Hepatocyte (in vitro differentiated cells): Measurements from ENCODE around the gene DDX11. TPM values are rescaled to one million over a fixed set of nuclear protein-coding genes. Genes with fewer than 3 reads are reported as not detected.

Experiments used
- DNase-seq: peaks from one replicate; pipeline ENCODE4 v3.0.0-alpha.2; 2016; ENCODE audit warnings: low spot score
- H2AFZ ChIP-seq: fragments of 200-600 bp; sonication (generic); 2 replicates; pipeline ENCODE4 v1.6.0; 2016; ENCODE audit warnings: antibody characterized with exemption, mild to moderate bottlenecking
- H3K27ac ChIP-seq: fragments of 200-600 bp; sonication (generic); 2 replicates; pipeline ENCODE4 v1.5.1; 2016; ENCODE audit warnings: mild to moderate bottlenecking
- H3K27me3 ChIP-seq: fragments of 200-600 bp; sonication (generic); 2 replicates; pipeline ENCODE4 v1.6.1; 2016
- H3K36me3 ChIP-seq: fragments of 200-600 bp; sonication (generic); replicated peaks from 2 replicates; pipeline ENCODE4 v1.5.1; 2016; ENCODE audit warnings: low read depth; ENCODE audit not compliant: insufficient read depth
- H3K4me1 ChIP-seq: fragments of 200-600 bp; sonication (generic); 2 replicates; pipeline ENCODE4 v1.5.1; 2016; ENCODE audit warnings: mild to moderate bottlenecking, moderate library complexity; ENCODE audit not compliant: insufficient read depth
- H3K4me2 ChIP-seq: fragments of 200-600 bp; sonication (generic); 2 replicates; pipeline ENCODE4 v1.6.0; 2016
- H3K4me3 ChIP-seq: fragments of 200-600 bp; sonication (generic); 2 replicates; pipeline ENCODE4 v1.5.1; 2016; ENCODE audit warnings: mild to moderate bottlenecking
- H3K79me2 ChIP-seq: fragments of 200-600 bp; sonication (generic); 2 replicates; pipeline ENCODE4 v1.6.0; 2017; ENCODE audit warnings: mild to moderate bottlenecking
- H3K9me2 ChIP-seq: fragments of 200-600 bp; sonication (generic); replicated peaks from 2 replicates; pipeline ENCODE4 v1.6.0; 2017; ENCODE audit warnings: mild to moderate bottlenecking; ENCODE audit not compliant: insufficient read depth
- H3K9me3 ChIP-seq: fragments of 200-600 bp; sonication (generic); 2 replicates; pipeline ENCODE4 v1.5.1; 2016; ENCODE audit warnings: low read depth, mild to moderate bottlenecking
- H4K20me1 ChIP-seq: fragments of 200-600 bp; sonication (generic); 2 replicates; pipeline ENCODE4 v1.6.0; 2016; ENCODE audit warnings: mild to moderate bottlenecking; ENCODE audit not compliant: insufficient read depth, poor library complexity, severe bottlenecking
- CTCF ChIP-seq: fragments of 200-600 bp; sonication (generic); IDR thresholded peaks from 2 replicates; pipeline ENCODE4 v1.5.1; 2016; ENCODE audit warnings: antibody characterized with exemption, mild to moderate bottlenecking; ENCODE audit not compliant: poor library complexity
- EZH2 ChIP-seq: fragments of 200-600 bp; sonication (generic); IDR thresholded peaks from 2 replicates; pipeline ENCODE4 v1.6.1; 2016; ENCODE audit warnings: antibody characterized with exemption, mild to moderate bottlenecking, borderline replicate concordance
- EZH2phosphoT487 ChIP-seq: fragments of 200-600 bp; sonication (generic); IDR thresholded peaks from one replicate; pipeline ENCODE4 v1.6.1; 2018; ENCODE audit warnings: antibody characterized with exemption, mild to moderate bottlenecking, low read depth, moderate library complexity; ENCODE audit not compliant: unreplicated experiment, severe bottlenecking
- WGBS: methylation state at CpG from one replicate; pipeline ENCODE4 v1.1.6; 2016; ENCODE audit warnings: low lambda C conversion rate; ENCODE audit errors: missing lambda C conversion rate; 5-methylcytosine and 5-hydroxymethylcytosine counted together
- polyA plus RNA-seq: library from polyadenylated mRNA; unstranded; fragments of >200 nt; fragmentation: Nextera tagmentation; extraction: Ambion mirVana; gene quantifications from 2 replicates; pipeline ENCODE4 v1.2.1, GENCODE V29; 2016
- total RNA-seq: library from RNA; depleted of rRNA; stranded (reverse); fragments of >200 nt; gene quantifications from 2 replicates; pipeline ENCODE4 v1.2.3, GENCODE V29; 2014

Gene DDX11
- total and polyA plus RNA-seq, 2 experiments from 2014 or later, result 24.8 to 29.7 TPM

GRCh38 chr12:31033681-31034080, 40.0 kb upstream of the DDX11 start:
- Histone ChIP-seq H3K4me2 (no peak overlapping the region), H3K4me1 (peaks cover 3% of the 10 kb centered on the region), H3K79me2 (no peaks in the 10 kb centered on the region), H3K9me3 (no peaks in the 10 kb centered on the region), H3K4me3 (no peak overlapping the region), H2AFZ (no peak overlapping the region), H3K9me2 (no peaks in the 10 kb centered on the region), H4K20me1 (no peaks in the 10 kb centered on the region), H3K36me3 (no peaks in the 10 kb centered on the region), H3K27ac (no peak overlapping the region), H3K27me3 (peaks cover 4% of the 10 kb centered on the region)
- no peak for TF ChIP-seq EZH2phosphoT487
- no peak for TF ChIP-seq CTCF
- no peak for TF ChIP-seq EZH2
- 96% methylated on average over 6 of the region's 6 CpGs for WGBS
- DNase-seq, result no peak

- WGBS, result 68% methylated on average over 3 of the region's 3 CpGs
- no peaks in the 10 kb centered on the region for H3K79me2 ChIP-seq
- no peak overlapping the region for H3K4me3 ChIP-seq
- H3K9me2 ChIP-seq, result no peaks in the 10 kb centered on the region
- no peaks in the 10 kb centered on the region for H4K20me1 ChIP-seq
- no peak overlapping the region for H2AFZ ChIP-seq
- H3K27ac ChIP-seq, result no peak overlapping the region
- H3K36me3 ChIP-seq, result no peaks in the 10 kb centered on the region
- no peaks in the 10 kb centered on the region for H3K9me3 ChIP-seq
- H3K4me1 ChIP-seq, result peaks cover 3% of the 10 kb centered on the region
- H3K27me3 ChIP-seq, result no peaks in the 10 kb centered on the region
- H3K4me2 ChIP-seq, result no peak overlapping the region
- TF ChIP-seq EZH2phosphoT487, result no peak
- TF ChIP-seq CTCF, result no peak
- no peak for TF ChIP-seq EZH2
- DNase-seq, result no peak
Observed at GRCh38 chr12:31034372-31034771, 39.3 kb upstream of the DDX11 start.

DNA sequence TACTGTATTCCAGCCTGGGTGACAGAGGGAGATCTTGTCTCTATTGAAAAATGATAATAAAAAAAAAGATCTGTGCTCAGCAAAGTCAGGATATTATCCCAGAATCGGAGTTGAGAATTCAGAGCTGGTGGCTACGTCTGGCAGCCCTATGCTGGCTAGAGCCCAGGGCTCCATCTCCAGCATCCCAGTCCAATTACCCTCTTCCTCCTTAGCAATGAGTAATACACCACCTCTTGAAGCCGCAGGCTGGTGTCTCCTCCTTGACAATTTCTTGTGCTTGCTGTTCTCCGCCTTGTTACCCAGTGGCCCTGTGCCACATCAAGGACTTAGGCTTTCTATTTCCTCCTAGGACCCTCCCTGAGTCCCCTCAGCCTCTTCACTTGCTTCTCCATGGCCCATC, 38.4 kb upstream of the DDX11 start:
- TF ChIP-seq EZH2 (no peak), CTCF (no peak), EZH2phosphoT487 (no peak)
- DNase-seq, result no peak
- H3K36me3 ChIP-seq, result no peaks in the 10 kb centered on the region

More for the DNA sequence above, 38.4 kb upstream of the DDX11 start:
- WGBS, result 90% methylated on average over 4 of the region's 4 CpGs
- H3K9me3 ChIP-seq, result no peaks in the 10 kb centered on the region
- no peak overlapping the region for H3K4me3 ChIP-seq
- H4K20me1 ChIP-seq, result no peaks in the 10 kb centered on the region
- H3K4me2 ChIP-seq, result no peak overlapping the region
- H2AFZ ChIP-seq, result no peak overlapping the region
- peaks cover 3% of the 10 kb centered on the region for H3K4me1 ChIP-seq
- H3K27ac ChIP-seq, result no peak overlapping the region
- H3K9me2 ChIP-seq, result no peaks in the 10 kb centered on the region
- no peaks in the 10 kb centered on the region for H3K27me3 ChIP-seq
- no peaks in the 10 kb centered on the region for H3K79me2 ChIP-seq
